H1 (cell line): ENCODE results near the gene SEPTIN2. TPM values are rescaled to one million over a fixed set of nuclear protein-coding genes. Genes with fewer than 3 reads are reported as not detected.

Source experiments
- CTCF ChIA-PET: fragments of 300-600 bp; sonication (Branson Sonifier 250); formaldehyde crosslinking; loops from one replicate; lab custom pipeline; 2021; ENCODE audit not compliant: partially characterized antibody; lab: Charles Lee
- POLR2A ChIA-PET: fragments of 300-600 bp; sonication (Branson Sonifier 250); formaldehyde crosslinking; loops from one replicate; lab custom pipeline; 2021; ENCODE audit warnings: inconsistent platforms; ENCODE audit not compliant: partially characterized antibody; lab: Charles Lee
- DNase-seq, 2 experiments: peaks; one replicate each; pipeline versions ENCODE4 v3.0.0 to v3.0.0-alpha.2; 2010 to 2022; ENCODE audit warnings: low spot score in 2 of 2, low read depth in 1 of 2, mixed read lengths in 1 of 2
- FAIRE-seq: peaks from 2 replicates; lab custom pipeline; 2011; peaks lifted over from hg19 to GRCh38; lab: Jason Lieb, UNC
- H2AFZ ChIP-seq: 2 replicates; pipeline ENCODE4 v1.8.1; 2012; ENCODE audit warnings: low read length, inconsistent platforms
- H2AK5ac ChIP-seq: 2 replicates; pipeline ENCODE4 v1.6.1; 2013; ENCODE audit warnings: low read depth, low read length
- H2BK120ac ChIP-seq: replicated peaks from 2 replicates; pipeline ENCODE3; 2013; ENCODE audit warnings: low read depth, low read length, inconsistent platforms
- H2BK12ac ChIP-seq: 2 replicates; pipeline ENCODE4 v1.6.1; 2013; ENCODE audit warnings: low read depth, low read length
- H2BK15ac ChIP-seq: 2 replicates; pipeline ENCODE4 v1.6.1; 2013; ENCODE audit warnings: low read length
- H2BK20ac ChIP-seq: 2 replicates; pipeline ENCODE4 v1.6.1; 2013; ENCODE audit warnings: low read length
- H2BK5ac ChIP-seq: 2 replicates; pipeline ENCODE4 v1.6.1; 2013; ENCODE audit warnings: low read depth, low read length
- H3K14ac ChIP-seq: 2 replicates; pipeline ENCODE4 v1.6.1; 2013; ENCODE audit warnings: inconsistent platforms; ENCODE audit not compliant: insufficient read length
- H3K18ac ChIP-seq: 2 replicates; pipeline ENCODE4 v1.6.1; 2013; ENCODE audit warnings: low read length; ENCODE audit errors: extremely low read depth
- H3K23ac ChIP-seq: 2 replicates; pipeline ENCODE4 v1.6.1; 2013; ENCODE audit warnings: inconsistent platforms; ENCODE audit not compliant: insufficient read length
- H3K23me2 ChIP-seq: 2 replicates; pipeline ENCODE4 v1.6.1; 2013; ENCODE audit warnings: low read depth, low read length
- H3K27ac ChIP-seq: 2 replicates; pipeline ENCODE4 v1.6.1; 2011; ENCODE audit warnings: low read depth, low read length, inconsistent platforms
- H3K27me3 ChIP-seq, 4 experiments: replicated peaks in 1 of 4; 1 replicate in 1 of 4; 2 replicates in 3 of 4; pipeline versions ENCODE4 v1.6.1 to v1.8.1; 2011 to 2013; ENCODE audit warnings: low read length in 3 of 4, mild to moderate bottlenecking in 3 of 4, inconsistent platforms in 2 of 4, mixed read lengths in 2 of 4, moderate library complexity in 1 of 4; ENCODE audit not compliant: control insufficient read depth in 3 of 4, insufficient read depth in 3 of 4; ENCODE audit errors: extremely low read depth in 1 of 4
- H3K36me3 ChIP-seq, 4 experiments: 2 replicates each; pipeline versions ENCODE4 v1.6.1 to v1.8.1; 2011 to 2013; ENCODE audit warnings: mild to moderate bottlenecking in 4 of 4, low read length in 3 of 4, moderate library complexity in 2 of 4, control low read depth in 1 of 4, inconsistent platforms in 1 of 4; ENCODE audit not compliant: insufficient read depth in 4 of 4, control insufficient read depth in 2 of 4
- H3K4ac ChIP-seq: replicated peaks from 2 replicates; pipeline ENCODE3; 2013; ENCODE audit warnings: low read length, low read depth, mixed read lengths, inconsistent platforms; ENCODE audit not compliant: insufficient read length
- H3K4me1 ChIP-seq, 4 experiments: replicated peaks in 1 of 4; 1 replicate in 1 of 4; 2 replicates in 3 of 4; pipeline versions ENCODE4 v1.6.1 to v1.8.1; 2011 to 2013; ENCODE audit warnings: low read length in 3 of 4, inconsistent platforms in 2 of 4, mixed read lengths in 1 of 4; ENCODE audit not compliant: insufficient read depth in 4 of 4, control insufficient read depth in 3 of 4
- H3K4me2 ChIP-seq, 2 experiments: 2 replicates each; pipeline versions ENCODE4 v1.6.1 to v1.8.1; 2011 to 2013; ENCODE audit warnings: low read depth in 2 of 2, low read length in 2 of 2, control low read depth in 1 of 2, inconsistent platforms in 1 of 2, mild to moderate bottlenecking in 1 of 2; ENCODE audit not compliant: insufficient read depth in 1 of 2
- H3K4me3 ChIP-seq, 4 experiments: fragments of 200-600, 300-600 bp in 1 of 4; sonication (generic), shearing (Covaris generic), sonication (Bioruptor Twin) in 1 of 4; 2 replicates each; pipeline versions ENCODE4 v1.5.1 to v1.8.1; 2011 to 2016; ENCODE audit warnings: low read length in 4 of 4, low read depth in 3 of 4, control low read depth in 2 of 4, inconsistent platforms in 2 of 4, mild to moderate bottlenecking in 2 of 4, mixed read lengths in 1 of 4, moderate library complexity in 1 of 4; ENCODE audit not compliant: insufficient read depth in 2 of 4; ENCODE audit errors: extremely low read depth in 1 of 4
- H3K56ac ChIP-seq: replicated peaks from 2 replicates; pipeline ENCODE3; 2013; ENCODE audit warnings: low read depth, mild to moderate bottlenecking, mixed read lengths, low read length, inconsistent platforms; ENCODE audit not compliant: insufficient read length
- H3K79me1 ChIP-seq: 2 replicates; pipeline ENCODE4 v1.6.1; 2013; ENCODE audit warnings: low read depth, low read length, control low read depth
- H3K79me2 ChIP-seq, 2 experiments: 2 replicates each; pipeline versions ENCODE4 v1.6.1 to v1.8.1; 2012 to 2013; ENCODE audit warnings: low read length in 2 of 2, mild to moderate bottlenecking in 2 of 2, inconsistent platforms in 1 of 2; ENCODE audit not compliant: insufficient read depth in 2 of 2, control insufficient read depth in 1 of 2
- H3K9ac ChIP-seq, 4 experiments: replicated peaks in 1 of 4; 1 replicate in 1 of 4; 2 replicates in 3 of 4; pipeline versions ENCODE4 v1.6.1 to v1.8.1; 2011 to 2013; ENCODE audit warnings: low read depth in 3 of 4, low read length in 3 of 4, control low read depth in 2 of 4, mild to moderate bottlenecking in 2 of 4, moderate library complexity in 2 of 4, inconsistent platforms in 1 of 4; ENCODE audit errors: extremely low read depth in 1 of 4
- H3K9me3 ChIP-seq, 2 experiments: 2 replicates each; pipeline versions ENCODE4 v1.6.1 to v1.8.1; 2012 to 2013; ENCODE audit warnings: mild to moderate bottlenecking in 2 of 2, moderate library complexity in 2 of 2, control low read depth in 1 of 2, inconsistent platforms in 1 of 2, low read depth in 1 of 2, low read length in 1 of 2, mixed read lengths in 1 of 2; ENCODE audit not compliant: insufficient read depth in 2 of 2
- H4K20me1 ChIP-seq, 2 experiments: replicated peaks in 1 of 2; 2 replicates each; pipeline versions ENCODE3 to v1.8.1; 2011 to 2013; ENCODE audit warnings: inconsistent platforms in 2 of 2, low read length in 2 of 2, mild to moderate bottlenecking in 1 of 2; ENCODE audit not compliant: insufficient read depth in 2 of 2, control insufficient read depth in 1 of 2
- H4K5ac ChIP-seq: 2 replicates; pipeline ENCODE4 v1.6.1; 2013; ENCODE audit warnings: low read length, low read depth, mixed read lengths, inconsistent platforms; ENCODE audit not compliant: insufficient read length
- H4K8ac ChIP-seq: 2 replicates; pipeline ENCODE4 v1.8.0; 2013; ENCODE audit warnings: mild to moderate bottlenecking, moderate library complexity, low read length, inconsistent platforms; ENCODE audit not compliant: insufficient read depth; ENCODE audit errors: extremely low read depth
- H4K91ac ChIP-seq: replicated peaks from 2 replicates; pipeline ENCODE3; 2013; ENCODE audit warnings: low read length, mixed read lengths, inconsistent platforms; ENCODE audit not compliant: insufficient read length
- KDM4A ChIP-seq: IDR thresholded peaks from one replicate; pipeline ENCODE4 v1.7.1; 2012; ENCODE audit warnings: low read depth, mild to moderate bottlenecking, moderate library complexity, low read length, inconsistent platforms; ENCODE audit not compliant: severe bottlenecking
- WGBS, 2 experiments: shearing (Covaris generic) in 1 of 2; methylation state at CpG; one replicate each; pipeline versions ENCODE4 v1.1.6 to v1.1.7; 2013 to 2015; ENCODE audit warnings: low lambda C conversion rate in 2 of 2, mixed read lengths in 2 of 2, inconsistent platforms in 1 of 2, low coverage in 1 of 2, missing lambda C conversion rate in 1 of 2; ENCODE audit not compliant: insufficient replicate concordance in 2 of 2, insufficient coverage in 1 of 2, insufficient read length in 1 of 2; ENCODE audit errors: extremely low coverage in 1 of 2, missing lambda C conversion rate in 1 of 2; 5-methylcytosine and 5-hydroxymethylcytosine counted together
- polyA plus RNA-seq, 7 experiments: library from polyadenylated mRNA; depleted of rRNA in 3 of 7; stranded (reverse) in 5 of 7; unstranded in 2 of 7; fragments of >200 nt in 5 of 7; fragments of 200-250 nt in 2 of 7; gene quantifications; 1 replicate in 5 of 7; 2 replicates in 1 of 7; 4 replicates in 1 of 7; pipeline versions ENCODE4 v1.2.1 to v1.2.3, GENCODE V29; 2011 to 2013; ENCODE audit warnings: missing spikeins in 2 of 7, mixed read lengths in 2 of 7
- total RNA-seq: library from RNA; stranded (reverse); fragmentation: NEBNext Ultra II Directional; extraction: Animal tissue kit (Norgen Biotek cat#: 25700); gene quantifications from 2 replicates; pipeline ENCODE4 v1.2.1, GENCODE V29; 2021

SEPTIN2 gene
- total and polyA plus RNA-seq, 2 of the 8 experiments (the other 6 are each of a cell fraction or from before 2014, with no cell fraction given) = 392 to 650 TPM

GRCh38 chr2:241399941-241400922, 84.5 kb downstream of the SEPTIN2 start:
- Histone ChIP-seq H4K20me1 (peaks cover 0 to 2% of the 10 kb centered on the region in 2 experiments), H4K91ac (no peak overlapping the region), H3K4me3 (no peak overlapping the region), H3K4ac (no peak overlapping the region), H3K4me2 (no peak overlapping the region), H4K5ac (no peak overlapping the region), H3K18ac (no peak overlapping the region), H3K4me1 (no peaks in the 10 kb centered on the region), H2BK120ac (no peak overlapping the region), H3K14ac (no peak overlapping the region), H2BK12ac (no peak overlapping the region), H2BK5ac (no peak overlapping the region), H3K9ac (no peak overlapping the region), H3K36me3 (no peaks in the 10 kb centered on the region), H3K27ac (no peak overlapping the region), H2AFZ (no peak overlapping the region), H2AK5ac (no peak overlapping the region), H3K56ac (no peak overlapping the region), H2BK20ac (no peak overlapping the region), H3K9me3 (no peaks in the 10 kb centered on the region), H3K79me2 (no peaks in the 10 kb centered on the region), H3K27me3 (no peaks in the 10 kb centered on the region), H4K8ac (no peak overlapping the region), H3K23me2 (no peaks in the 10 kb centered on the region), H2BK15ac (no peak overlapping the region), H3K79me1 (no peaks in the 10 kb centered on the region), H3K23ac (no peak overlapping the region)
- DNase-seq (no peak), FAIRE-seq (no peak)
- POLR2A ChIA-PET = no interaction called here
- 90% methylated on average over 10 of the region's 10 CpGs; no CpG with 5 or more reads in 1 of the 2 experiments for WGBS, 2 experiments
- CTCF ChIA-PET = interaction anchor here (0.7 kb wide), 1 partner anchor 8 kb away, joined by 3 read pairs; no protein-coding TSS in a partner anchor
- TF ChIP-seq KDM4A = no peak
